MCF 10A (cell line): Measurements from ENCODE around the gene RBM22. TPM values are rescaled to one million over a fixed set of nuclear protein-coding genes. Genes with fewer than 3 reads are reported as not detected.

ENCODE experiments used
- BruUV-seq: library from RNA; stranded (reverse); fragments of 400-500 nt; replicated peaks from 2 replicates; lab custom pipeline; 2021; lab: Mats Ljungman, UMichigan
- CTCF ChIA-PET: fragments of 300-600 bp; sonication (Branson Sonifier 250); formaldehyde crosslinking; extraction: SDS; loops from one replicate; lab custom pipeline; 2021; ENCODE audit warnings: antibody characterized with exemption, inconsistent platforms; lab: Yijun Ruan, JAX
- POLR2A ChIA-PET: fragments of 300-600, 350-650 bp; sonication (Branson Sonifier 250); formaldehyde crosslinking; extraction: SDS; loops from one replicate; lab custom pipeline; 2020; ENCODE audit warnings: antibody characterized with exemption, inconsistent platforms; lab: Yijun Ruan, JAX
- DNase-seq: peaks from one replicate; pipeline ENCODE4 v3.0.0-alpha.2; 2018; ENCODE audit not compliant: unreplicated experiment
- H3K27ac Mint-ChIP-seq: one replicate; pipeline ENCODE4 v1.8.0; 2022; ENCODE audit warnings: mild to moderate bottlenecking, low read depth, mixed read lengths; ENCODE audit not compliant: unreplicated experiment
- H3K27me3 Mint-ChIP-seq: one replicate; pipeline ENCODE4 v1.8.0; 2022; ENCODE audit warnings: mixed read lengths; ENCODE audit not compliant: insufficient read depth, unreplicated experiment
- H3K36me3 Mint-ChIP-seq: one replicate; pipeline ENCODE4 v1.8.0; 2022; ENCODE audit warnings: mild to moderate bottlenecking, moderate library complexity, mixed read lengths; ENCODE audit not compliant: insufficient read depth, unreplicated experiment
- H3K4me1 Mint-ChIP-seq: one replicate; pipeline ENCODE4 v1.8.0; 2022; ENCODE audit warnings: mixed read lengths; ENCODE audit not compliant: insufficient read depth, unreplicated experiment
- H3K4me3 Mint-ChIP-seq: one replicate; pipeline ENCODE4 v1.8.0; 2022; ENCODE audit warnings: mild to moderate bottlenecking, moderate library complexity, mixed read lengths; ENCODE audit not compliant: unreplicated experiment
- H3K9me3 Mint-ChIP-seq: one replicate; pipeline ENCODE4 v1.8.0; 2022; ENCODE audit warnings: mixed read lengths; ENCODE audit not compliant: unreplicated experiment
- intact Hi-C: fragments of 100-400 bp; cut with micrococcal nuclease; formaldehyde crosslinking; loops from 2 replicates; pipeline ENCODE4 v1.14.1; 2022
- total RNA-seq: library from RNA; stranded (reverse); gene quantifications from 2 replicates; pipeline ENCODE4 v1.2.3, GENCODE V29; 2022
- TF ChIP-seq, protein P1 (sequence below): fragments of 200-600 bp; IDR thresholded peaks from one replicate; pipeline ENCODE4 v1.8.0; 2022; ENCODE audit warnings: antibody characterized with exemption, mild to moderate bottlenecking; ENCODE audit not compliant: unreplicated experiment

The RBM22 gene
- total RNA-seq, 1 experiment from 2014 or later = 66.0 TPM

DNA sequence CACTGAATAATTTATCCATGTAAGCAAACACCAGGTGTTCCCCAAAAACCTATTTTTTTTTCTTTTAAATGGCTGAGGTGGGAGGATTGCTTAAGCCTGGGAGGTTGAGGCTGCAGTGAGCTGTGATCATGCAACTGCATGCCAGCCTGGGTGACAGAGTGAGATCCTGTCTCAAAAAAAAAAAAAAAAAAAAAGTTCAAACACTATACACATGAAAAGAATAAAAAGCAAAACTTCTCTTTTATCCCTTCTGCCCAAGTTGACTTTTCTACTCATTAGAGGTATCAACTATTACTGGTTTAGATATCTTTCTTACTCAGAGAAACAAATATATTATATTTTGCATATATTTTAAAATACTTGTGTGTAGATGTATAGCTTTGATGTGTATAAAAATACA lies 40.1 kb upstream of the RBM22 start:
- BruUV-seq = no TSS peak
- Mint-ChIP-seq H3K27me3 (no peaks in the 10 kb centered on the region), H3K4me1 (peaks cover 40% of the 10 kb centered on the region), H3K27ac (no peak overlapping the region), H3K36me3 (peaks cover 53% of the 10 kb centered on the region), H3K9me3 (no peaks in the 10 kb centered on the region), H3K4me3 (no peak overlapping the region)
- no peak for DNase-seq
- ChIA-PET CTCF (interaction anchor here (0.6 to 1.8 kb wide), 11 partner anchors 10 to 755 kb away, joined by 3 to 9 read pairs (median 6); partner anchors contain the start of genes IRGM and SMIM3), POLR2A (interaction anchor here (0.7 to 3.3 kb wide), 7 partner anchors 8 to 123 kb away, joined by 3 to 21 read pairs (median 5); partner anchors contain the start of gene DCTN4)
- TF ChIP-seq, protein P1, sequence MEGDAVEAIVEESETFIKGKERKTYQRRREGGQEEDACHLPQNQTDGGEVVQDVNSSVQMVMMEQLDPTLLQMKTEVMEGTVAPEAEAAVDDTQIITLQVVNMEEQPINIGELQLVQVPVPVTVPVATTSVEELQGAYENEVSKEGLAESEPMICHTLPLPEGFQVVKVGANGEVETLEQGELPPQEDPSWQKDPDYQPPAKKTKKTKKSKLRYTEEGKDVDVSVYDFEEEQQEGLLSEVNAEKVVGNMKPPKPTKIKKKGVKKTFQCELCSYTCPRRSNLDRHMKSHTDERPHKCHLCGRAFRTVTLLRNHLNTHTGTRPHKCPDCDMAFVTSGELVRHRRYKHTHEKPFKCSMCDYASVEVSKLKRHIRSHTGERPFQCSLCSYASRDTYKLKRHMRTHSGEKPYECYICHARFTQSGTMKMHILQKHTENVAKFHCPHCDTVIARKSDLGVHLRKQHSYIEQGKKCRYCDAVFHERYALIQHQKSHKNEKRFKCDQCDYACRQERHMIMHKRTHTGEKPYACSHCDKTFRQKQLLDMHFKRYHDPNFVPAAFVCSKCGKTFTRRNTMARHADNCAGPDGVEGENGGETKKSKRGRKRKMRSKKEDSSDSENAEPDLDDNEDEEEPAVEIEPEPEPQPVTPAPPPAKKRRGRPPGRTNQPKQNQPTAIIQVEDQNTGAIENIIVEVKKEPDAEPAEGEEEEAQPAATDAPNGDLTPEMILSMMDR = no peak
- intact Hi-C loops = no loop called here

GRCh38 chr5:150738862-150739261 lies 38.0 kb upstream of the RBM22 start:
- no peak for DNase-seq
- no peak overlapping the region for H3K4me3 Mint-ChIP-seq
- BruUV-seq = no TSS peak
- ChIA-PET POLR2A (interaction anchor here (1.9 kb wide), 1 partner anchor 20 kb away, joined by 5 read pairs; the partner anchor contains the start of gene DCTN4), CTCF (interaction anchor here (0.6 to 0.9 kb wide), 3 partner anchors 18 to 180 kb away, joined by 3 to 7 read pairs (median 3); partner anchors contain the start of gene IRGM)
- peaks cover 35% of the 10 kb centered on the region for H3K4me1 Mint-ChIP-seq
- H3K9me3 Mint-ChIP-seq = no peaks in the 10 kb centered on the region
- peak overlapping the region; percentile 29 for H3K27ac Mint-ChIP-seq
- H3K27me3 Mint-ChIP-seq = no peaks in the 10 kb centered on the region
- TF ChIP-seq, protein P1 = no peak
- intact Hi-C loops = no loop called here
- peaks cover 71% of the 10 kb centered on the region for H3K36me3 Mint-ChIP-seq

DNA sequence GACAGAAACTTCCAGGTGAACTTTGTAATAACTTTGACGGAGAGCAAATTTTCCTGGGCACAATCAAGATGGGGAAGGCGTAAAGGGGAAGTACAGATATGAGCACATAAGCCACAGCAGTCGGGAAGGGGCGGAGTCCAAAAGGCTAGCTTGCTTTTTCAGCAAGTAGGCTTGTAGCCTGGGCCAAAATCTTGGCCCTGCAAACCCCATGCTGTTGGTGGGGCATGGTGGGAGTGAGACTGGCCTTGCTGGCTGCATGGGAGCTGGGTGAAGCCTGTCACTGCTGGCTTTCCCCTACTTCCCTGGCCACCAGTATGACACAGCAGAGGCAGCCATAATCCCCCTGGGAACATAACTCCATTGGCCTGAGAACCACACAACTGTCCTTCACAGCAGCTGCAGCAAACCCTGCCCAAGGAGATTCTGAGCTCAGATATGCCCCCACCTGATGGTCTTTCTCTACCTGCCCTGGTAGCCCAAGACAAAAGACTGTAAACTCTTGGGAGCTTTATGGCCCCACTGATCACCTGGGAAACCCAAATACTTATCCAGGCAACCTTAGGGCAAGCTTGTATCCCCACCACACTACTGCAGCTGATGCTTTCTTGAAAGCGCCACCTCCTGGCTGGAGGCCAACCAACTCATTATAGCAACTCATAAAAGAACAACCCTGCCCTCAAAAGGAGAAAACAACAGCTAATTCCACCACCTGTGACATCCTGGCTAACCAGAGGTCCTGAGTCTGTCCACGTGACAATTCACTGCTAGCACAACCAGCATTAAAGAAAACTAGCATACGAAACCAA lies 33.9 kb upstream of the RBM22 start:
- intact Hi-C loops = no loop called here
- Mint-ChIP-seq H3K27me3 (no peaks in the 10 kb centered on the region), H3K4me3 (no peak overlapping the region), H3K36me3 (peaks cover 91% of the 10 kb centered on the region), H3K27ac (no peak overlapping the region), H3K9me3 (no peaks in the 10 kb centered on the region), H3K4me1 (peaks cover 22% of the 10 kb centered on the region)
- POLR2A ChIA-PET = interaction anchor here (0.6 to 2.1 kb wide), 3 partner anchors 24 to 226 kb away, joined by 3 to 7 read pairs (median 4); partner anchors contain the start of gene DCTN4
- BruUV-seq = no TSS peak
- TF ChIP-seq, protein P1 = no peak
- CTCF ChIA-PET = interaction anchor here (0.6 to 2.8 kb wide), 9 partner anchors 22 to 1043 kb away, joined by 3 to 19 read pairs (median 3); partner anchors contain the start of gene SMIM3
- peak; percentile 22 for DNase-seq

GRCh38 chr5:150731669-150732242 lies 30.9 kb upstream of the RBM22 start:
- Mint-ChIP-seq H3K9me3 (no peaks in the 10 kb centered on the region), H3K27ac (no peak overlapping the region), H3K4me3 (no peak overlapping the region), H3K27me3 (no peaks in the 10 kb centered on the region), H3K4me1 (peaks cover 5% of the 10 kb centered on the region), H3K36me3 (peaks cover 92% of the 10 kb centered on the region)
- POLR2A ChIA-PET = interaction anchor here (0.7 to 2.2 kb wide), 4 partner anchors 9 to 282 kb away, joined by 3 to 5 read pairs (median 4); partner anchors contain the start of genes RBM22 and RPS14
- CTCF ChIA-PET = interaction anchor here (0.5 to 1.7 kb wide), 8 partner anchors 23 to 1416 kb away, joined by 3 to 7 read pairs (median 4); partner anchors contain the start of genes IRGM, RBM22 and SMIM3
- intact Hi-C loops = no loop called here
- BruUV-seq = no TSS peak
- no peak for DNase-seq
- TF ChIP-seq, protein P1 = no peak
